ENCODE results near the gene THOC7.

GRCh38 chr3:63891518-63891917 lies 27.9 kb upstream of the THOC7 start:
- TF ChIP-seq CTCF (IDR thresholded peaks at IDR 0.05) (no peak), EZH2 (IDR thresholded peaks at IDR 0.05) (no peak)
